GM12873 (cell line): ENCODE measurements around the gene HUWE1.

Experiments used
- TF ChIP-seq, protein P1 (sequence below): IDR thresholded peaks from 2 replicates; pipeline ENCODE4 v1.5.1; 2012; ENCODE audit warnings: low read depth, mild to moderate bottlenecking, moderate library complexity, low read length, control low read depth; ENCODE audit not compliant: insufficient read depth; ENCODE audit errors: missing control alignments

HUWE1 gene

DNA sequence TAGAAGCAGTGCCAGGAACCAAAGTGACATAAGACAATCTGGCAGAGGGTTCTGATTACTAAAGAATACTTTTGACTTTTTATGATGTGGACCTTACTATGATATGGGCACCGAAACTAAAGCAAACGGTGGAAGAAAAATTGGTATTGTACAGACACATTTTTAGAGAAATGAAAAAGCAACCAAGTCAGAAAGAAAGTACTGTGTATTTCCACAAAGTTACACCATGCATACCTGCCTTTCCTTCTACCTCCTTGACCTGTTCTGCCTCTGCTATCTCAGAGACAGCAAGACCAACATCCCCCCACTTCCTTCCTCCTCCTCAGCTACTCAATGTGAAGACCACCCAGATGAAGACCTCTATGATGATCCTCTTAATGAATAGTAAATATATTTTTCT is 88.3 kb downstream of the HUWE1 start:
- TF ChIP-seq, protein P1, sequence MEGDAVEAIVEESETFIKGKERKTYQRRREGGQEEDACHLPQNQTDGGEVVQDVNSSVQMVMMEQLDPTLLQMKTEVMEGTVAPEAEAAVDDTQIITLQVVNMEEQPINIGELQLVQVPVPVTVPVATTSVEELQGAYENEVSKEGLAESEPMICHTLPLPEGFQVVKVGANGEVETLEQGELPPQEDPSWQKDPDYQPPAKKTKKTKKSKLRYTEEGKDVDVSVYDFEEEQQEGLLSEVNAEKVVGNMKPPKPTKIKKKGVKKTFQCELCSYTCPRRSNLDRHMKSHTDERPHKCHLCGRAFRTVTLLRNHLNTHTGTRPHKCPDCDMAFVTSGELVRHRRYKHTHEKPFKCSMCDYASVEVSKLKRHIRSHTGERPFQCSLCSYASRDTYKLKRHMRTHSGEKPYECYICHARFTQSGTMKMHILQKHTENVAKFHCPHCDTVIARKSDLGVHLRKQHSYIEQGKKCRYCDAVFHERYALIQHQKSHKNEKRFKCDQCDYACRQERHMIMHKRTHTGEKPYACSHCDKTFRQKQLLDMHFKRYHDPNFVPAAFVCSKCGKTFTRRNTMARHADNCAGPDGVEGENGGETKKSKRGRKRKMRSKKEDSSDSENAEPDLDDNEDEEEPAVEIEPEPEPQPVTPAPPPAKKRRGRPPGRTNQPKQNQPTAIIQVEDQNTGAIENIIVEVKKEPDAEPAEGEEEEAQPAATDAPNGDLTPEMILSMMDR: no peak

DNA sequence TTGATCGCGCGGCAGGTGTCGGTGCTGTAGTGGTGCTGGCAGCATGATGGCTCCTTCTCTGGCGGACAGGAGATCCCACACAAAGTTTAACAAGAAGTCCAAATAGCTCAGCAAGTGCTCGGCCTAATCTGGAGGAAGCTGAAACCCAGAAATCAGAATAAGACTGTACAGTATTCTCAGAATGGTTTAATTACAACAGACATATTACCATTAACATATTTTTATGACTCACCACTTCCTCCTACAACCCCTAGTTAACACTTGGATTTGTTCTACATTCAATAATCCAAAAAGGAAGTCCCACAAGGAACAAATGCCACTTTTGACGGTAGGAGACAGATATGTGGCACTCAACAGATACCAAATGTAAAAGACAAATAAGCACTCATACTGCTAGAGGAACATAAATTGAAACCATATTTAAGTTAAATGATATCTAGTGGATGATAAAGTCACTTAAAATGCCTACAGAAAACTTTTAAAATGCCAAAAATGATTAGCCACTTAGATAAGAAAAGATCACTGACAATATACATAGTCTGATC is 91.2 kb downstream of the HUWE1 start:
- TF ChIP-seq, protein P1: no peak

DNA sequence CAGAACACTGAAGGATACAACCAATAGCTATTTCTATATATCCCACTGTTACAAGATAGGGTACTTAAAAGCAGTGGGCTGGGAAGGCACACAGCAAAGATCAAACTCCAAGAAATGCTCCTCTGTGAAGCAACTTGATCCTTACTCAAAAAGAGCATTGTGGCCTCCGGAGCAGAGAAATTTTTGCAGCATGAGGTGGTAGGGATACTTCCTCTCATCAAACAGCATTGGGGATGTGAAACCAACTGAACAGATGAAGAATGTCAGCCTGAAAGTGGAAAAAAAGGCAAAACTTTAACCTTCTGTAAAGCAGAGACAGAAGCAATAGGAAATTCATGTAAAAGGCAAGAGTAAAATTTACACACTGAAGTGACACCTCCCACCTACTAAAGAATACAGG is 92.2 kb downstream of the HUWE1 start:
- TF ChIP-seq, protein P1: no peak

DNA sequence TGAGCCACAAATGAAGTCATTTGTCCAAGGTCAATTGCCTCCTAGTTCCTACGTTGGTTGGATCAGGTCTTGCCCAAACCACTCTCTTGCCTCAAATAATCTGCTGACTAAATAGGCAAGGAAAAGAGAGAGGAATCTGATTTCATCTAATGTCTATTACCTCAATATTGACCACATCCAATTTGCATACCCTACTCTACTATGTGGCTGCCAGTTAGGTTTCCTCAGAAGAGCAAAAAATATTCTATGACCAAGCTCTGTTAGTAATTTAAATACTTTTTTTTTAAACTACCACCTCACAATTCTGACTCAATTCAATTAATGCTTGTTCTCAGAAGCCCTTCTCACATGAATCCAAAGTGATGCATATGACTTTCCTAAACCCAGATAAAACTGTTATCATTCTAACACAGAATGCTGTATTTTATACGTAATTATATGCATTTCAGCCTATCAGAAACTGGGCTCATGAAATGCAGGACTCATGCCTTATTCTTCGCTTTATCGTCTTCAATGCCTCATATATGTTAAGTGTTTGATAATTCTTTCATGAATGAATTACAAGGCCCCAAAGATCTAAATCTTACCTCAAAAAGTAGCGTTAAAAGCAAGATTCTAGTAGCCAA is 98.6 kb downstream of the HUWE1 start:
- TF ChIP-seq, protein P1: no peak

DNA sequence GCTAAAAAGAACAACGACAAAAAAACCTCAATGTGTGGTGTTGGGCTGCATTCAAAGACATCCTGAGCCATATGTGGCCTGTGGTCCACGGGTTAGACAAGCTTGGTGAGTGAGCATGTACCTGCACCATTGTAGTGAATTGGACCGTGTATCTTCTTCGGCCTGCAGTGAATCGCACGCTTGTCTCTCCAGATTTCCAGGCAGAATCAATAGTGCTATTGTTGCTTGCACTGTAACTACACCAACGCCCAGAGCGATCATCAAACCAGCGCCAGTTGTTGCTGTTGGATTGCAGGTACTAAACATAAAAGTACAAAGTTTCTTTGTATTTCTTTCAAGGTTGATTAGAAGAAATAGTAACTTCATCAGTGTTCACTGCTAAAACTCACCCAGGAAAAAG is 101.6 kb downstream of the HUWE1 start:
- TF ChIP-seq, protein P1: no peak

DNA sequence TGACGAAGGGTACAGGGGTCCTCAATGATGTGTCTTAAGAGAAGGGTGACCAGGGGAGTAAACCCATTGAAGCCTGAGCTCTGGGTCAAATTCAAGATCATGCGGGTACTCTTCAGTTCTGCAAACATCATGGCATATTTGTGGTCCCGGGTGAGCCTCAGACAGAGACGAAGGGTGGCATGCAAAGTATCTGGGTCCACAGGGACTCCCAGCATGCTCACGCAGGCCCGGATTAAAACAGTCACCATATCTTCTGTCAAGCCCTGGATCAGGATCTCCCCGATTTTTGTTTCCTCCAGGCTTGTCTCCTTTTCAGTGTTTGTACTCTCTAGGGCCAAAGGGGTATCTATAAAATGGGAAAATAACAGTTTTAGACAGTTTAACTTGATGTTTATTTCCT is 102.9 kb downstream of the HUWE1 start:
- TF ChIP-seq, protein P1: no peak

DNA sequence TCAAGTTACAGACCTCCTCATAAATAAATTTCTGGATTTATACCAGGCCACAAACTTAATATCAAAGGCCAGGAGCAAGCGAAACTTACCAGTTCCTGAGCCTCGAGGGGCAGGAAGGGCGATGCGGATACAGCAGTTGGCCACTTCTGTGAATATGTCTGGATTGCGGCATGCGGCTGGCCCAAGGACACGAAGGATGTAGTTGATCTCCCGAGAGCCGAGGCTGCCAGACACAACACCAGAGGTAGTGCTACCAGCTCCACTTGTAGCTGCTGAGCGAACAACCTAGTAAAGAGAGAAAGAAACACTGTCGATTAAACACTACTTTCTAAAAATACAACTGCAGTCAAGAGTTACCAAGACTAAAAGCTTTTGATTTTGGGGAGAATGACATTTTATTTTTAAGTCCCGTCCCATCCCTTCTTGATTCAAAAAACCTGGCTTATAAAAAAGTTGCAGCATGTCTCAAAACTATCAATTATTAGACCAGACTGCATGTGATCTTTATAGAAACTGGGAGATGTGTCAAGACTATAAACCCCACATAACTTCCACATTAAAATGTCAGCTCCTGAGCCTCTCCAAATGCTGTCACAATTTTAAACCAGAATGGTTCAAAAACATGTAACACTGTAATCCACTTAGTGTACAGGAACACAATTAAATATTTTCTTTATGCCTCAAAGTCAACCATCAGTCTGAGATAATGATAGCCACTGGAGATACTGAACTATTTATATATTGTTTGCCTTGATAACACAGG is 105.6 kb downstream of the HUWE1 start:
- TF ChIP-seq, protein P1: no peak
